B cell (primary cell): Measurements from ENCODE around the gene ALOX12. TPM values are rescaled to one million over a fixed set of nuclear protein-coding genes. Genes with fewer than 3 reads are reported as not detected.

Experiments used
- ATAC-seq: fragments of 200-7000 bp; cut with Tn5 transposase; one replicate; pipeline ENCODE4 v1.10.0; 2021; ENCODE audit warnings: low read depth, mild to moderate bottlenecking, moderate number of reproducible peaks, moderate library complexity
- CTCF ChIA-PET: fragments of 350-600 bp; sonication (Branson Sonifier 250); formaldehyde crosslinking; loops from one replicate; lab custom pipeline; 2021; ENCODE audit warnings: antibody characterized with exemption, inconsistent platforms; lab: Charles Lee
- POLR2A ChIA-PET: fragments of 350-600 bp; sonication (Branson Sonifier 250); formaldehyde crosslinking; loops from one replicate; lab custom pipeline; 2021; ENCODE audit warnings: antibody characterized with exemption; lab: Charles Lee
- DNase-seq: peaks from one replicate; pipeline ENCODE4 v3.0.0; 2013
- H2AFZ ChIP-seq: 2 replicates; pipeline ENCODE4 v1.6.1; 2012; ENCODE audit warnings: mild to moderate bottlenecking, low read depth, low read length; ENCODE audit not compliant: insufficient read depth, poor library complexity, severe bottlenecking
- H3K27ac ChIP-seq, 2 donors: 1 replicate in 1 of 2; 2 replicates in 1 of 2; pipeline ENCODE4 v1.5.1; 2012 to 2013; ENCODE audit warnings: low read length in 2 of 2, mild to moderate bottlenecking in 2 of 2, moderate library complexity in 1 of 2
- H3K27me3 ChIP-seq, 4 experiments: fragments of 200-600 bp in 1 of 4; sonication (generic) in 1 of 4; replicated peaks in 1 of 4; 1 replicate in 2 of 4; 2 replicates in 2 of 4; pipeline versions ENCODE4 v1.6.1 to v1.7.0; 2013 to 2016; ENCODE audit warnings: low read length in 3 of 4, mild to moderate bottlenecking in 2 of 4, mixed read lengths in 1 of 4, moderate library complexity in 1 of 4; ENCODE audit not compliant: insufficient read depth in 4 of 4, control insufficient read depth in 3 of 4; ENCODE audit errors: control extremely low read depth in 1 of 4
- H3K36me3 ChIP-seq, 2 experiments: replicated peaks in 1 of 2; 1 replicate in 1 of 2; 2 replicates in 1 of 2; pipeline versions ENCODE4 v1.6.1 to v1.7.1; 2013; ENCODE audit warnings: low read length in 1 of 2; ENCODE audit not compliant: insufficient read depth in 2 of 2, control insufficient read depth in 1 of 2; ENCODE audit errors: control extremely low read depth in 1 of 2, extremely low read depth in 1 of 2
- H3K4me1 ChIP-seq, 2 donors: fragments of 200-600 bp in 1 of 2; sonication (generic) in 1 of 2; 1 replicate in 1 of 2; 2 replicates in 1 of 2; pipeline versions ENCODE4 v1.5.1 to v1.6.1; 2013 to 2017; ENCODE audit warnings: low read length in 2 of 2; ENCODE audit not compliant: control insufficient read depth in 2 of 2, insufficient read depth in 2 of 2
- H3K4me2 ChIP-seq: replicated peaks from 2 replicates; pipeline ENCODE3; 2012; ENCODE audit warnings: mild to moderate bottlenecking, low read depth, low read length; ENCODE audit not compliant: poor library complexity, severe bottlenecking
- H3K4me3 ChIP-seq, 5 experiments: fragments of 200-600 bp in 1 of 5; sonication (generic) in 1 of 5; 1 replicate in 3 of 5; 2 replicates in 2 of 5; pipeline versions ENCODE4 v1.5.1 to v1.7.0; 2011 to 2016; ENCODE audit warnings: low read length in 4 of 5, mild to moderate bottlenecking in 4 of 5, low read depth in 2 of 5, control low read depth in 1 of 5, moderate library complexity in 1 of 5; ENCODE audit not compliant: insufficient read depth in 1 of 5; ENCODE audit errors: control extremely low read depth in 1 of 5, extremely low read depth in 1 of 5
- H3K79me2 ChIP-seq: fragments of 200-600 bp; sonication (generic); one replicate; pipeline ENCODE4 v1.6.0; 2016; ENCODE audit warnings: low read length; ENCODE audit not compliant: control insufficient read depth, insufficient read depth
- H3K9ac ChIP-seq: fragments of 200-600 bp; sonication (generic); 2 replicates; pipeline ENCODE4 v1.6.1; 2017; ENCODE audit warnings: mild to moderate bottlenecking, low read length, moderate library complexity
- H3K9me3 ChIP-seq, 3 donors: one replicate each; pipeline versions ENCODE4 v1.6.1 to v1.7.1; 2013; ENCODE audit warnings: low read length in 2 of 3; ENCODE audit not compliant: control insufficient read depth in 2 of 3, insufficient read depth in 1 of 3; ENCODE audit errors: control extremely low read depth in 1 of 3
- H4K20me1 ChIP-seq: 2 replicates; pipeline ENCODE4 v1.6.0; 2012; ENCODE audit warnings: mild to moderate bottlenecking, low read length; ENCODE audit not compliant: insufficient read depth, control insufficient read depth, poor library complexity, severe bottlenecking
- H3K27ac Mint-ChIP-seq: one replicate; pipeline ENCODE4 v1.8.0; 2021; ENCODE audit warnings: mixed read lengths
- H3K27me3 Mint-ChIP-seq: one replicate; pipeline ENCODE4 v1.8.0; 2021; ENCODE audit warnings: mixed read lengths
- H3K4me1 Mint-ChIP-seq: one replicate; pipeline ENCODE4 v1.8.0; 2021; ENCODE audit warnings: mixed read lengths
- H3K4me3 Mint-ChIP-seq: one replicate; pipeline ENCODE4 v1.8.0; 2021; ENCODE audit warnings: mixed read lengths
- H3K9me3 Mint-ChIP-seq: one replicate; pipeline ENCODE4 v1.8.0; 2022; ENCODE audit warnings: mixed read lengths; ENCODE audit not compliant: insufficient read depth
- CTCF ChIP-seq: fragments of 200-600 bp; IDR thresholded peaks from one replicate; pipeline ENCODE4 v1.8.0; 2022; ENCODE audit warnings: antibody characterized with exemption, mild to moderate bottlenecking
- EZH2 ChIP-seq: IDR thresholded peaks from 2 replicates; pipeline ENCODE4 v1.6.1; 2012; ENCODE audit warnings: borderline replicate concordance, low read depth, mild to moderate bottlenecking, moderate library complexity, low read length; ENCODE audit not compliant: insufficient read depth, poor library complexity, severe bottlenecking
- WGBS: methylation state at CpG from one replicate; pipeline ENCODE4 v1.1.5; 2013; ENCODE audit warnings: missing lambda C conversion rate; ENCODE audit not compliant: insufficient coverage; 5-methylcytosine and 5-hydroxymethylcytosine counted together
- intact Hi-C: fragments of 100-400 bp; cut with micrococcal nuclease; formaldehyde crosslinking; loops from one replicate; pipeline ENCODE4 v1.10.0; 2022
- polyA plus RNA-seq: library from polyadenylated mRNA; depleted of rRNA; stranded (reverse); fragments of >200 nt; gene quantifications from 2 replicates; pipeline ENCODE4 v1.2.3, GENCODE V29; 2012
- total RNA-seq, 2 donors: library from RNA; stranded (reverse); fragments of 120-200 nt in 1 of 2; gene quantifications; 1 replicate in 1 of 2; 2 replicates in 1 of 2; pipeline versions ENCODE4 v1.2.3 to v1.2.4, GENCODE V29; 2013 to 2022

Gene ALOX12
- total and polyA plus RNA-seq, 2 donors (not counting 1 experiment from before 2014, with no cell fraction given) = 0.07 TPM; not detected in 1

- no peak for TF ChIP-seq EZH2
- intact Hi-C loops = no loop called here
- DNase-seq = no peak
- Histone ChIP-seq H3K4me1 (no peaks in the 10 kb centered on the region), H3K4me2 (no peak overlapping the region), H3K4me3 (no peak overlapping the region), H4K20me1 (no peaks in the 10 kb centered on the region), H3K79me2 (no peaks in the 10 kb centered on the region), H3K9ac (no peak overlapping the region), H2AFZ (no peak overlapping the region), H3K9me3 (no peaks in the 10 kb centered on the region), H3K27me3 (no peaks in the 10 kb centered on the region), H3K36me3 (no peaks in the 10 kb centered on the region), H3K27ac (no peak overlapping the region)
- no peaks in the 10 kb centered on the region for H3K4me1 Mint-ChIP-seq
- no peak overlapping the region for H3K4me3 Mint-ChIP-seq
- 95% methylated on average over 2 of the region's 5 CpGs for WGBS
- no peak overlapping the region for H3K27ac Mint-ChIP-seq
- CTCF ChIA-PET = no interaction called here
- H3K27me3 Mint-ChIP-seq = no peaks in the 10 kb centered on the region
- POLR2A ChIA-PET = no interaction called here
- ATAC-seq = no peak
- no peaks in the 10 kb centered on the region for H3K9me3 Mint-ChIP-seq
Measured at GRCh38 chr17:6953689-6954088, 42.2 kb upstream of the ALOX12 start.

- no peaks in the 10 kb centered on the region for H3K79me2 ChIP-seq
- CTCF ChIA-PET = no interaction called here
- no peaks in the 10 kb centered on the region for H3K4me1 ChIP-seq
- no peak overlapping the region for H2AFZ ChIP-seq
- no peaks in the 10 kb centered on the region for H3K36me3 ChIP-seq
- ATAC-seq (no peak), DNase-seq (no peak)
- no peaks in the 10 kb centered on the region for H4K20me1 ChIP-seq
- POLR2A ChIA-PET = no interaction called here
- H3K27me3 ChIP-seq = no peaks in the 10 kb centered on the region
- 90% methylated on average over 3 of the region's 3 CpGs for WGBS
- intact Hi-C loops = no loop called here
- no peaks in the 10 kb centered on the region for H3K4me1 Mint-ChIP-seq
- H3K27me3 Mint-ChIP-seq = peaks cover 12% of the 10 kb centered on the region
- H3K9me3 ChIP-seq = peaks cover 0 to 3% (median 0%) of the 10 kb centered on the region in 3 donors
- no peak overlapping the region for H3K4me3 ChIP-seq
- no peak overlapping the region for H3K4me3 Mint-ChIP-seq
- no peak overlapping the region for H3K27ac ChIP-seq
- no peak for TF ChIP-seq CTCF
- no peak for TF ChIP-seq EZH2
- H3K4me2 ChIP-seq = no peak overlapping the region
- no peak overlapping the region for H3K9ac ChIP-seq
- no peak overlapping the region for H3K27ac Mint-ChIP-seq
- no peaks in the 10 kb centered on the region for H3K9me3 Mint-ChIP-seq
Measured at GRCh38 chr17:6959700-6960099, 36.1 kb upstream of the ALOX12 start.
